MM.1S (cell line): ENCODE data around the gene EXD2.

Source experiments
- DNase-seq: peaks from one replicate; pipeline ENCODE4 v3.0.0-alpha.2; 2015
- H2AFZ ChIP-seq: fragments of 300-600 bp; sonication (generic); 2 replicates; pipeline ENCODE4 v1.6.0; 2016; ENCODE audit warnings: antibody characterized with exemption, low read length
- H3F3A ChIP-seq: fragments of 300-600 bp; sonication (generic); 2 replicates; pipeline ENCODE4 v1.6.1; 2016; ENCODE audit warnings: mild to moderate bottlenecking, antibody characterized with exemption, low read length, moderate library complexity, mixed read lengths; ENCODE audit not compliant: insufficient read depth
- H3K27ac ChIP-seq: fragments of 300-600 bp; sonication (generic); 2 replicates; pipeline ENCODE4 v1.5.1; 2016; ENCODE audit warnings: mild to moderate bottlenecking, low read length
- H3K27me3 ChIP-seq: fragments of 300-600 bp; sonication (generic); replicated peaks from 2 replicates; pipeline ENCODE4 v1.6.0; 2016; ENCODE audit warnings: low read length; ENCODE audit not compliant: insufficient read depth
- H3K36me3 ChIP-seq: fragments of 300-600 bp; sonication (generic); replicated peaks from 2 replicates; pipeline ENCODE4 v1.6.1; 2016; ENCODE audit warnings: mild to moderate bottlenecking, low read length, mixed read lengths; ENCODE audit not compliant: insufficient read depth
- H3K4me1 ChIP-seq: fragments of 300-600 bp; sonication (generic); 2 replicates; pipeline ENCODE4 v1.6.1; 2016; ENCODE audit warnings: low read length, mixed read lengths
- H3K4me2 ChIP-seq: fragments of 300-600 bp; sonication (generic); 2 replicates; pipeline ENCODE4 v1.6.0; 2016; ENCODE audit warnings: low read depth, low read length
- H3K4me3 ChIP-seq: fragments of 300-600 bp; sonication (generic); 2 replicates; pipeline ENCODE4 v1.5.1; 2016; ENCODE audit warnings: low read length, mixed read lengths
- H3K79me2 ChIP-seq: fragments of 300-600 bp; sonication (generic); 2 replicates; pipeline ENCODE4 v1.6.1; 2016; ENCODE audit warnings: mixed run types, low read length, mixed read lengths
- H3K9ac ChIP-seq: fragments of 300-600 bp; sonication (generic); 2 replicates; pipeline ENCODE4 v1.6.1; 2016; ENCODE audit warnings: low read length, mixed read lengths
- H3K9me2 ChIP-seq: fragments of 300-600 bp; sonication (generic); replicated peaks from 2 replicates; pipeline ENCODE4 v1.6.1; 2016; ENCODE audit warnings: mild to moderate bottlenecking, low read length, mixed read lengths; ENCODE audit not compliant: insufficient read depth
- H3K9me3 ChIP-seq: fragments of 300-600 bp; sonication (generic); replicated peaks from 2 replicates; pipeline ENCODE4 v1.6.1; 2016; ENCODE audit warnings: mild to moderate bottlenecking, low read length, mixed read lengths; ENCODE audit not compliant: insufficient read depth
- H4K20me1 ChIP-seq: fragments of 300-600 bp; sonication (generic); 2 replicates; pipeline ENCODE4 v1.6.1; 2016; ENCODE audit warnings: mild to moderate bottlenecking, low read length, moderate library complexity, mixed read lengths; ENCODE audit not compliant: insufficient read depth
- CTCF ChIP-seq: fragments of 300-600 bp; sonication (generic); IDR thresholded peaks from 2 replicates; pipeline ENCODE4 v1.5.1; 2016; ENCODE audit warnings: antibody characterized with exemption, low read length, mixed read lengths
- EZH2 ChIP-seq: fragments of 300-600 bp; sonication (generic); optimal IDR thresholded peaks from 2 replicates; pipeline ENCODE3; 2017; ENCODE audit warnings: low read depth, mild to moderate bottlenecking, antibody characterized with exemption, low read length, mixed read lengths
- EZH2phosphoT487 ChIP-seq: fragments of 300-600 bp; sonication (generic); IDR thresholded peaks from 2 replicates; pipeline ENCODE4 v1.6.1; 2018; ENCODE audit warnings: antibody characterized with exemption, low read length

EXD2 gene

GRCh38 chr14:69263364-69263763 lies 72.1 kb downstream of the EXD2 start:
- H3K27me3 ChIP-seq = no peaks in the 10 kb centered on the region
- no peaks in the 10 kb centered on the region for H3K36me3 ChIP-seq
- TF ChIP-seq EZH2 (no peak), EZH2phosphoT487 (no peak), CTCF (no peak)
- no peaks in the 10 kb centered on the region for H3K9me2 ChIP-seq
- no peaks in the 10 kb centered on the region for H3K9me3 ChIP-seq
- no peaks in the 10 kb centered on the region for H3K79me2 ChIP-seq
- no peak overlapping the region for H3K4me3 ChIP-seq
- H2AFZ ChIP-seq = no peak overlapping the region
- H3F3A ChIP-seq = no peaks in the 10 kb centered on the region
- H3K27ac ChIP-seq = no peak overlapping the region
- H4K20me1 ChIP-seq = no peaks in the 10 kb centered on the region
- H3K4me1 ChIP-seq = no peaks in the 10 kb centered on the region
- no peak overlapping the region for H3K4me2 ChIP-seq
- H3K9ac ChIP-seq = no peak overlapping the region
- DNase-seq = no peak

GRCh38 chr14:69263771-69264170 lies 72.5 kb downstream of the EXD2 start:
- TF ChIP-seq CTCF (no peak), EZH2phosphoT487 (no peak), EZH2 (no peak)
- H3K4me2 ChIP-seq = no peak overlapping the region
- no peaks in the 10 kb centered on the region for H4K20me1 ChIP-seq

GRCh38 chr14:69266572-69267345 lies 75.5 kb downstream of the EXD2 start:
- Histone ChIP-seq H3K9ac (no peak overlapping the region), H3K27ac (no peak overlapping the region), H3K9me2 (no peaks in the 10 kb centered on the region), H3F3A (no peaks in the 10 kb centered on the region), H3K4me3 (no peak overlapping the region), H2AFZ (no peak overlapping the region), H3K9me3 (no peaks in the 10 kb centered on the region), H3K79me2 (no peaks in the 10 kb centered on the region), H4K20me1 (no peaks in the 10 kb centered on the region), H3K27me3 (no peaks in the 10 kb centered on the region), H3K4me1 (no peaks in the 10 kb centered on the region), H3K4me2 (no peak overlapping the region), H3K36me3 (no peaks in the 10 kb centered on the region)
- TF ChIP-seq EZH2 (no peak), CTCF (no peak), EZH2phosphoT487 (no peak)
- DNase-seq = no peak

More at GRCh38 chr14:69263771-69264170, 72.5 kb downstream of the EXD2 start:
- H3K4me3 ChIP-seq = no peak overlapping the region
- H3K27ac ChIP-seq = no peak overlapping the region
- no peaks in the 10 kb centered on the region for H3F3A ChIP-seq
- H2AFZ ChIP-seq = no peak overlapping the region
- H3K27me3 ChIP-seq = no peaks in the 10 kb centered on the region
- H3K9me2 ChIP-seq = no peaks in the 10 kb centered on the region
- no peak overlapping the region for H3K9ac ChIP-seq
- H3K9me3 ChIP-seq = no peaks in the 10 kb centered on the region
- H3K79me2 ChIP-seq = no peaks in the 10 kb centered on the region
- no peaks in the 10 kb centered on the region for H3K4me1 ChIP-seq
- DNase-seq = no peak
- no peaks in the 10 kb centered on the region for H3K36me3 ChIP-seq
